HL-60 (cell line): ENCODE results near the gene ADARB1.

ENCODE experiments used
- DNase-seq, 2 experiments: peaks; one replicate each; pipeline ENCODE4 v3.0.0-alpha.2; 2010 to 2020; ENCODE audit warnings: low read depth in 1 of 2, low spot score in 1 of 2
- H3K27ac ChIP-seq: fragments of 250-450 bp; sonication (Bioruptor Pico); replicated peaks from 2 replicates; pipeline ENCODE4 v1.5.1; 2020; ENCODE audit warnings: mild to moderate bottlenecking, moderate library complexity
- H3K27me3 ChIP-seq: fragments of 250-450 bp; sonication (Bioruptor Pico); 2 replicates; pipeline ENCODE4 v1.5.1; 2021; ENCODE audit warnings: mild to moderate bottlenecking, moderate library complexity; ENCODE audit not compliant: insufficient read depth, poor library complexity, severe bottlenecking
- H3K4me3 ChIP-seq: replicated peaks from 2 replicates; pipeline ENCODE4 v1.5.1; 2011; ENCODE audit warnings: mild to moderate bottlenecking, control low read depth, low read length; ENCODE audit not compliant: insufficient read depth
- GABPA ChIP-seq: IDR thresholded peaks from 2 replicates; pipeline ENCODE4 v1.6.1; 2012; ENCODE audit warnings: low read depth
- POLR2AphosphoS5 ChIP-seq: IDR thresholded peaks from 2 replicates; pipeline ENCODE4 v1.6.1; 2012; ENCODE audit warnings: low read depth
- REST ChIP-seq: IDR thresholded peaks from 2 replicates; pipeline ENCODE4 v1.6.1; 2012; ENCODE audit warnings: low read depth; ENCODE audit not compliant: insufficient replicate concordance
- SPI1 ChIP-seq: IDR thresholded peaks from 2 replicates; pipeline ENCODE4 v1.6.1; 2012; ENCODE audit warnings: low read depth, mild to moderate bottlenecking, borderline replicate concordance
- TF ChIP-seq, protein P1 (sequence below): IDR thresholded peaks from one replicate; pipeline ENCODE4 v1.5.1; 2011; ENCODE audit warnings: low read length, control low read depth, inconsistent platforms; ENCODE audit not compliant: insufficient read depth

The ADARB1 gene

GRCh38 chr21:45202889-45203288 is 128.5 kb downstream of the ADARB1 start:
- no peak for DNase-seq
- no peak overlapping the region for H3K27ac ChIP-seq
- no peak overlapping the region for H3K4me3 ChIP-seq

GRCh38 chr21:45203983-45204382 is 129.6 kb downstream of the ADARB1 start:
- no peak for DNase-seq
- TF ChIP-seq REST = no peak
- Histone ChIP-seq H3K27me3 (no peaks in the 10 kb centered on the region), H3K4me3 (no peak overlapping the region), H3K27ac (no peak overlapping the region)

More at GRCh38 chr21:45202889-45203288, 128.5 kb downstream of the ADARB1 start:
- TF ChIP-seq GABPA (no peak), REST (no peak), POLR2AphosphoS5 (no peak), SPI1 (no peak)
- TF ChIP-seq, protein P1, sequence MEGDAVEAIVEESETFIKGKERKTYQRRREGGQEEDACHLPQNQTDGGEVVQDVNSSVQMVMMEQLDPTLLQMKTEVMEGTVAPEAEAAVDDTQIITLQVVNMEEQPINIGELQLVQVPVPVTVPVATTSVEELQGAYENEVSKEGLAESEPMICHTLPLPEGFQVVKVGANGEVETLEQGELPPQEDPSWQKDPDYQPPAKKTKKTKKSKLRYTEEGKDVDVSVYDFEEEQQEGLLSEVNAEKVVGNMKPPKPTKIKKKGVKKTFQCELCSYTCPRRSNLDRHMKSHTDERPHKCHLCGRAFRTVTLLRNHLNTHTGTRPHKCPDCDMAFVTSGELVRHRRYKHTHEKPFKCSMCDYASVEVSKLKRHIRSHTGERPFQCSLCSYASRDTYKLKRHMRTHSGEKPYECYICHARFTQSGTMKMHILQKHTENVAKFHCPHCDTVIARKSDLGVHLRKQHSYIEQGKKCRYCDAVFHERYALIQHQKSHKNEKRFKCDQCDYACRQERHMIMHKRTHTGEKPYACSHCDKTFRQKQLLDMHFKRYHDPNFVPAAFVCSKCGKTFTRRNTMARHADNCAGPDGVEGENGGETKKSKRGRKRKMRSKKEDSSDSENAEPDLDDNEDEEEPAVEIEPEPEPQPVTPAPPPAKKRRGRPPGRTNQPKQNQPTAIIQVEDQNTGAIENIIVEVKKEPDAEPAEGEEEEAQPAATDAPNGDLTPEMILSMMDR = no peak
- no peaks in the 10 kb centered on the region for H3K27me3 ChIP-seq

GRCh38 chr21:45204395-45204794 is 130.0 kb downstream of the ADARB1 start:
- H3K27ac ChIP-seq = no peak overlapping the region
- DNase-seq = no peak
- H3K4me3 ChIP-seq = no peak overlapping the region
- no peaks in the 10 kb centered on the region for H3K27me3 ChIP-seq
- TF ChIP-seq, protein P1 = no peak
- TF ChIP-seq GABPA (no peak), POLR2AphosphoS5 (no peak), SPI1 (no peak), REST (no peak)
